ENCODE measurements around the gene DBX1. TPM values are rescaled to one million over a fixed set of nuclear protein-coding genes. Genes with fewer than 3 reads are reported as not detected.
"Not testable (repeated sequence)": the region's sequence is repeated elsewhere in the genome, so short reads cannot be mapped to it uniquely, and the experiment has no call there.

DBX1 gene, protein sequence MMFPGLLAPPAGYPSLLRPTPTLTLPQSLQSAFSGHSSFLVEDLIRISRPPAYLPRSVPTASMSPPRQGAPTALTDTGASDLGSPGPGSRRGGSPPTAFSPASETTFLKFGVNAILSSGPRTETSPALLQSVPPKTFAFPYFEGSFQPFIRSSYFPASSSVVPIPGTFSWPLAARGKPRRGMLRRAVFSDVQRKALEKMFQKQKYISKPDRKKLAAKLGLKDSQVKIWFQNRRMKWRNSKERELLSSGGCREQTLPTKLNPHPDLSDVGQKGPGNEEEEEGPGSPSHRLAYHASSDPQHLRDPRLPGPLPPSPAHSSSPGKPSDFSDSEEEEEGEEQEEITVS
- not detected in 2 replicates for total RNA-seq (2014; rRNA removed; shearing (Covaris generic))

DNA sequence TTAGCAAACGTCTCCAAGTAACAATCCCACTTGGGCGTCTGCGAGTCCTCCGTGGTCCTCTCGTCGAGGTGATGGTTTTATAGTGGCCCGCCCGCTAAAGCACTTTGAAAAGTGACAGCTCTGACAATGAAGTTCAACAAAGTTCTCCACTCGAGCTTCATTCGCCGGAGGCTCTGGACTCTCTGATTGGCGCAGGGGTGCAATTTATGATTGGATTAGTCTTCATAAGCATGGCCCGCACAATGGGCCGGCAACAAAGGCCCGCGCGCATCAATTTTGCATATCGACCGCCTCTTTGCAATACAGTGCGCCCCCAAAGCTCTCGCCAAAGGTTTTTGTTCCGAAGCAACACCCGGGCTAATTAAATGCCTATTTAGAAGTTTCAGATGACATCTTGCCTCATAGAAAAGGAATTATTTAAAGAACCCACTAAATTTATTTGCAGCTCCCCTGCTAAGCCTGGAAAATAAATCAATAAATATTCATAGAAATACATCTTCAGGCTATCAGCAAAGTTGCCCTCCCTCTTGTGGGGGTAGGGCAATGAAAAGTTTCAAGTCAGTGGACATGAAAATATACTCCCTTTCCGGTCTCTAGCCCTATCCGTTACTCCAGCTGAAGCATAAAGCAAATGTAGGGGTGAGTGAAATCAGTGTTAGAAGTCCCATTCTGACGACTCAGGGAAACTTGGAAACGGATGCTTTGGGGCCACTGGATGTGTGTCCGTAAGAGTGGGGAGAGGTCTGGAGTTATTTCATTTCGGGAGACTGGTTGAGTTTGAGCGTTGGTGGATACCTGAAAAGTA is at the start of gene DBX1:
Gene DBX1 (minus strand): TSS at position 51 of the 805 bp plus-strand sequence. CDS start 151 bp downstream, outside the sequence.
- DNase-seq (ENCODE audit: low read depth): no peak

DNA sequence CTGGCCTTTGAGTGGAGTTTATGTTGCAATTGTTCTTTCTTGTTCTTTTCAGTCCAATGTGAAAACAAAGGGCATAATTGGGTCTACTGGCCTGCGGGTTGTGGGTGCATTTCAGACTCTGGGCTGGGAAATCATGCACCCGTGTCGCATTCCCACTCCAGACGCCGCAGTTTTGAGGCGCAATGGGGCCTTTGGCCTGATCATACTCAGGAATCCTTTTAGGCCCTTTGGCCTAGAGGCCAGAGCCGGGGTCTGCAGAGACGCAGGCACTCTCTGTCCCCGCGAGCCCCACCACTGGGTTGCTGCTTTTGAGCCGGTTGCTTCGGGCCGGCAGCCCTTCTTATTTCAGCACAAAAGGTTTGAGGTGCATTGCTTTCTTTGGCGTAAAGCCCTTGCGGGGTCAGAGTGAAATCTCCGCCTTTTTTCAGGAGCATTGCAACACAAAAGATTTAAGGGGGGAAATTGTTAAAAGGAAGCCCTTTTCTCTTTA is 48.4 kb upstream of the DBX1 start:
- DNase-seq (ENCODE audit: low read depth): no peak

DNA sequence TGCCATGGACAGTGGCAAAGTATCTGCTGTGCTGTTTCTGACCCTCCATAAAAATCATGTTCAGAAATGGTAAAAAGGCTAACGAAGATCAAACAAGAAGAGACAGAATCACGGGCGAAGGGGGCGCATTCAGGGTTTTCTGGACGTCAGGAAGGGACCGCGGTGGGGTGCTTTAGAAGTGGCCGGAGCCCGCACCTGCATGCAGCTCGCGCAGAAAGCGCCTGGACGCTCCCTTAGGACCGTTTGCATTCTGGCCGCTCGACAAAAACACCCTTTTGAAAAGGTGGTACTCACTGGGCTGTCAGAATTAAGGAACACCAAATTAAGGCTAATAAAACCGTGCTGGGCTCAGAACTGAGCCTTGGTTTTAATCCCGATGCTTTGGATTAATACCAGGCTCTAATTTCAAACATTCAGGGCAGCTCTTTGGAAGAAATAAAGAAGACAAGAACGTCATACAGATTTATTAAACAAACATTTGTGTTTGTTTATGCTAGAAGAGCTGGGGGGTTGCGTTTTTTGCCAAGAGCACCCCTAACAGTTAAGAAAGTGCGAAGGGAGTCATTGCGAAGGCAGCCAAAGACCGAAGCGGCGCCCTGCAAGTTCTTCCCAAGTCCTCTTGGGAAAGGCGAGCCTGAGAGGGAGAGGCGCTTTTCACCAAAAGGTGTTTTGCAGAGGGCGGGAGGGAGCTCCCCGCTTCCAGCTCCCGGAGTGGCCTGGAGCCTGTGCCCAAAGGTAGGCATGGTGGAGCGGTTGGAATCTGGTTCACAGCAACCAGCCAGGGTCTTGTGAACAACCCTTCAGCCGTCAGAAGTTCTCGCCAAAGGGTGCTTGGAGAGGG is 47.7 kb upstream of the DBX1 start:
- no peak for DNase-seq (ENCODE audit: low read depth)

DNA sequence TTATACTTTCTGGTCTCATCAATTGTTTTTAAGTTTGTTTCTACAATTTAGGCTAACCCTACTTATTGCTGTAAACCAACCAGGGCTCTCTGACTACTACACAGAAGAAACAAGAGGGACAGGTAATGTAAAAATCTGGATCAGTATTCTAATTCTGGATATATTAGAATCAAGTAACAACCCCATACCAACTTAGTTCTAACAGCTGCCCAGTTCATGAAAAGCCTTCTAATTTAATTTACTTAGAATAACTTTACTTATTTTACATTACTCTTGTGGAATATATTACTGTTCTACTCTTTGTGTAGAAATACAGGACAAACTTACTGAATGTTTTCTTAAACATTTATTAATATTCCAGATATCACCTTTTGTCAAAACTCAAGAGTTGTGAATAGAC is 45.5 kb upstream of the DBX1 start:
- no peak for DNase-seq (ENCODE audit: low read depth)

DNA sequence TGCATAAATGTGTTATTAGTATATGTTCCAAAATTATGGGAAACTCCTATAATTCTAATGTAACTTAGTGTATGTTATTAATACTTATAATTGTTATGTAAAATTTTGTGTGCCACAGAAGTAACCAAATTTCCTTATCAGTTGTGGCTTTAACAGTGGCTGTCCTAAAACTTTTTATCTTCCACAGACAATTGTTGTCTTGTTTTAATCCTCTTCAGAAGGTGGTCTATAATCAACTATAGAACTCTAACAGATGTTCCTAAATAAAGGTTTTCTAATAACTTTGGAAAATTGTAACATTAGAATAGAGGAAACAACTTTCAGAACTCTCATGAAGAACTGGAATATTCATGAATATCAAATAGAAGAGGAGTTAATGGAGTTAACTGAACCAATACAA is 44.4 kb upstream of the DBX1 start:
- no peak for DNase-seq (ENCODE audit: low read depth)

DNA sequence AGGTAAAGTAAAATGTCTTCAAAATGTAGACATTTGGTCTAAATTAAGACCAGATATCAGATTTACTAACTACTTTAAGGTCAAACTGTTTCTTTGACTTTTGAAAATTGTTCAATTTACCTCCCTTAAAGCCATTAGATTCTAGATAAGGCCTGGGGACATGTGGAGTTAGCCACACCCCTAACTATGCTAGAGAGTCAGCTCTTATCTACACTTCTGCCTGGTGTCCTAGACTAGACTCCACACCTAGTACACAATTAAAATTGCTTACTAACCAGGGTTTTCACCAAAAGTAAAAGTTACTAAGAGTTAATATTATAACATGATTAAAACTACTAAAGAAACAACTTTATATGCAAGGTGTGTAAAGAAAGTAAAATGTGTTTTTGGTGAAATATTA is 43.6 kb upstream of the DBX1 start:
- DNase-seq (ENCODE audit: low read depth): no peak

DNA sequence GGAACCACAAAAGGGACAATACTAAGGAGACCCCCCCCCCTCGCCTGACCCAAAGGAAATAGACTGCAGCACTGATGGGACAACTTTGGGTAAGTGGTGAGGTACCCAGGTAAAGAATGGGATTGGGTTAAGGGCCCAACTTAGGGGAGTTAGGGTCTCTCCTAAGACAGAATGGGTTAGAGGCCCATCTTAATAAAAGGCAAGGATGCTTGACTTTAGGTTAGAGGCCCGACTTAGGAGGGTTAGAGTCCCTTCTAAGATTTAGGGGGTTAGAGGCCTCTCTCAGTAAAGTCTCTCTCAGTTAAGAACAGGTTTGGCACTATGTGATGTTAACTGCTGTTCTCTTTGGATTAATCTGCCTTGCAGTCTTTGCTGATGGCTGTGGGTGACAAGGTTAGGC is 41.0 kb upstream of the DBX1 start:
- DNase-seq (ENCODE audit: low read depth): no peak

DNA sequence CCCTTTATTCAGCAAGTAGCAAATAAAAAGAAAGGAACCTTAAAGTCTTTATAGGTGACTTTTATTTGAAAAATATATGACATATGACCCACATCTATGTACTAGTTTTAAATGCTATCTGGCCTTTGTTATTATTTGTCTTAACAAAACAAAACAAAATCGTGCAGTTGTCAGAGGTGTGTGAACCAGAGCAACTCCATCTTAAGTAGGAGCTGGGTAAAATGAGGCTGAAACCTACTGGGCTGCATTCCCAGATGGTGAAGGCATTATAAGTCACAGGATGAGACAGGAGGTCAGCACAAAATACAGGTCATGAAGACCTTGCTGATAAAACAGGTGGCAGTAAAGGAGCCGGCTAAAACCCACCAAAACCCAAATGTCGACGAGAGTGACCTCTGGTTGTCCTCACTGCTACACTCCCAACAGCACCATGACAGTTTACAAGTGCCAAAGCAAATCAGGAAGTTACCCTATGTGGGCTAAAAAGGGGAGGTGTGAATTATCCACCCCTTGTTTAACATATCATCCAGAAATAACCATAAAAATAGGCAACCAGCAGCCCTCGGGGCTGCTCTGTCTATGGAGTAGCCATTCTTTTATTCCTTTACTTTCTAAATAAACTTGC is 40.2 kb upstream of the DBX1 start:
- DNase-seq (ENCODE audit: low read depth): not testable (repeated sequence)

DNA sequence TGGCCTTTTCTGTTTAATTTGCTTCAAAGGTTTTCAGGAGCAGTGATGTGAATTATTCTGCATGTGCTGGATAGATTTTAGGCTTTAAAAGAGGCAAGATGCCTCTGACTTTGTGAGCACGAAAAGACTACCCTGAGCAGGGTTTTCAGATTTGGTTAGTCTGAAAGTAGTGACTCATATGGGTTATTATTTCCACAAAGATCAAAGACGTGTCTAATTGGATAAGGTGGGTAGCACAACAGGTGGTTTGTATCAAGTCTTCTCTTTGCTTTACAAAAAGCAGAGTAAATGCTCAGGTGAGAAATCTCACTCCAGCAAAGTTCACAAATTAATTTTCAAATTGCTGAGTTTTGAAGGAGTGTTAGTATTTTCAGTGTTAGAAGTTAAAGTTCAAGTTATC is 37.6 kb upstream of the DBX1 start:
- DNase-seq (ENCODE audit: low read depth): no peak

DNA sequence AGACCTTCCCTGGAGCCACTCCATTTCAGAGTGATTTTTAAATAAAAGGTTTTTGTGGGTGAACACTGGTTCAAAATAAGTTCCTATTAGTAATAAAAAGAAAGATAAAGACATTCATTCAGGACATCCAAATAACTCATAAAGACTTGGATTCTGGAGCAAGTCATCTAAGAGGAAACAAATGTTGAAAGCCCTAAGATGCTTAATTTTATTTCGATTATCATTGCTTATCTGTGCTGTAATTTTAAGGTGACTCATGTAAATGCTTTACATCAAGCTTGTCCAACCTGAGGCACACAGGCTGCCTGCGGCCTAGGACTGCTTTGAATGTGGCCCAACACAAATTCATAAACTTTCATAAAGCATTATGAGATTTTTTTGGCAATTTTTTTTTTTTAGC is 34.2 kb upstream of the DBX1 start:
- no peak for DNase-seq (ENCODE audit: low read depth)

DNA sequence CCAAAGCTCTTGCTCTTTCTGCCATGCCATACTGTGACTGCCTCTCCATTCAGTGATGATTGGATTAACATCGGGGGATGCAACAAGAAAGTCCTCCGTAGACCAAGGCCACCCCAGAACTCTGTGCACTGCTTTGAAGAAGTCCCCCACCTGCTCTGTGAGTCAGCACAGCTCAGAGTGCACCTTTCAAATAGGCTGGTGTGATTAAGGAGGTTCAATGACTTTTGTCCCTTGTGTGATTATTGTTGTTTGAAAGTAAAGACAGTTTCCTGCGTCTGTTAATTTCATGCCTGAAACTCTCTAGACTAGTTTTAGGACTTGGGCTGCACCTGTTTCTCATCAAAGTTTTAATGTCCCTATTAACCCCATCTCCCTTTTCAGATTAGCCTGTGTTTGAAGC is 33.0 kb upstream of the DBX1 start:
- DNase-seq (ENCODE audit: low read depth): no peak

DNA sequence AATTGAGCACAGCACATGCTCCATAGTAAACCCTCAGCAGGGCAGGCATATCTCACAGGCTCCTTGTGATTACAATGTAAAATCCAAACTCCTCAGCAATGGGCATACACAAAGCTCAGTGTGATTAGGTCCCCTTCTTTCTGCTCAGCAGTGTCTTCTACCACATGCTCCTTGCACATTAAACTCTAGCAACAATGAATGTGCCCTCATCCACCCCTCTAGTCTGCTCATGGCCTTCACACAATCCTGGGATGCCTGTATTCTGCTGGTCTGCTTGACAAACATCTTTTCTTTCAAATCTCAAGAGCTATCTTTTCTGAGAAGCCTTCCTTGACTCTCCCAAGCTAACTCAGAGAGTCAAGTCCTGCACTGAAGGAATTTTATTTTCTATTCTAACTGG is 32.4 kb upstream of the DBX1 start:
- no peak for DNase-seq (ENCODE audit: low read depth)

DNA sequence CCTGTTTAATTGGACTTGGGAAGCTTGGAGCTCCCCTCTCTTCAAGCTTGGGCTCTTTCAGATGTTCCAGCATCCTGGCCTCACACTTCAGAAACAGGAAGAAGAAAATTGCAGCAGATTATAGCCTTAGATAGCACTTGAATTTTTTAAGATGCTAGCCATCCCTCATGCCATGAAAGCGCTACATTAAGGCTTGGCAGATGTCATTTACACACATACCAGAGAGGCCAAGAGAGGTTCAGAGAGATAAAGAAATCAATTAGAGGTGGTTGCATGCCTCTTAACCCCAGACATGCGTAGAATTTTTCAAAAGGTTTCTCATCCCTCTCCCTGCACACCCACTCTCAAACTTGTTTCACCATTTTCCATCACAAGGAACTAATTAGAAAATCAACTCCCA is 31.9 kb upstream of the DBX1 start:
- DNase-seq (ENCODE audit: low read depth): no peak

DNA sequence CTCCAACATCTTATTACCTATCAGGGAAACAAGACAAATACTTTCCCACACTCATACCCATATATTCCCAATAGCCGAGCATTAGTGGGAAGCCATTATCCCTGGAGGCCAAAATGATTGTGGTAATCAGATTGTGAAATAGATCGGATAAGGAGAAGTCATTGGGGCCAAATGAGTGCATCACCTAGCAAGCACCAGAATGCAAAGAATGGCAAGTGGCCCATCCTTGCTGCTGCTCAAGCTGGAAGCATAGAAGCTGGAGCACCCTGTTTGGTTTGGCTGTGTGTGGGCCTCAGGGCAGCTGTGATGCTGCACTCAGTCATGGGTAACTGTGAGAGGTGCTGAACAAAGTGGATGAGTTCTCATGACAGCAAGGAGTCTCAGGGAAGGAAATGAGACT is 18.7 kb upstream of the DBX1 start:
- no peak for DNase-seq (ENCODE audit: low read depth)

DNA sequence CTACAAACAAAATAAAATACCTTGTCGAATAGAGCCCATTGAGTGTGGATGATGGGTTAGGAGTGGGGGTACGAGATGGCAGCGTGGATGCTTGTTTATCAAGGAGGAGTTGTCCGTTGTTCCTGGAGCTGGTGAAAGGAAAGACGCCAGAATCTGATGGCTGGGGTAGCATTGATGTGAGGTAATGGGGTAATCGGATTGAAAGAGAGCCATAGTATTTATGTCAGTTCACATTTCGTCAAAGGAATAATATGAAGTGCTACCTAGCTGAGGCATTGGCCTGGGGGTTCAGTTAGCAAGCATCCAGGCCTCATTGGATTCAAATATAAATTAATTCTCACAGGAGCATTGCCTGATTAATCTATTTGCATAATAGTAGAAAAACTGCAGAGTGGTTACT is 16.9 kb upstream of the DBX1 start:
- DNase-seq (ENCODE audit: low read depth): no peak

DNA sequence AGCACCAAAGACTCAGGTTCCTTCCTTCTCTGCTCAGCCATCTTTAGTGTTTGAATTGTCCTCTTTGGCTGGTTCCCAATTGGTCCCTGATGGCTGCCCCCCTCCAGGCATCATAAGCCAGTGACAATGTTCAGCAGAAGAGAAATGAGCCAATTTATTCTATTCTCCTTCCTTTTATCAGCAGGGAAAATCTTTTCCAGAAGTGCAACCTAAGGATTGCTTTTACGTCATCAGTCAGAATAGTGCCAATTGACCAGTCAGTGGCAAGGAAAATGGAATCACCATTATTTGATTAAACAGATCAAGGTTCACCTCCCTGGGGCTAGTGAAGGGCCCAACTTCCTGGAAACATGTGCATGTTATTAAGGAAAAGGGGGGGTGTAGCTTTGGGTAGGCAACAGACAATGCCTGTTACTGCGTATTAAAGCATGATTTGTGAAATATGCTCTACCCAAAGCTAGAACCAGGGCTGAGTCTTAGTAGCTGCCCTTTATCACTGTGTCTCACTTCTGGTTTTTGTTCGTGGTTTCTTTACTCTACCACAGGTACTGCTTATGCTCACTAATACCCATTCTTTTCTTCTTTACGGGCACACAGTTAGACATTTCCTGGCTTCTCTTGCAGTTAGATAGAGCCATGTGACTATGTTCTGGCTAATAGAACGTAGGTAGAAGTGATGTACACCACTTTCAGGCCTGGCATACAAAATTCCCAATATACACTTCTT is 12.6 kb upstream of the DBX1 start:
- no peak for DNase-seq (ENCODE audit: low read depth)

DNA sequence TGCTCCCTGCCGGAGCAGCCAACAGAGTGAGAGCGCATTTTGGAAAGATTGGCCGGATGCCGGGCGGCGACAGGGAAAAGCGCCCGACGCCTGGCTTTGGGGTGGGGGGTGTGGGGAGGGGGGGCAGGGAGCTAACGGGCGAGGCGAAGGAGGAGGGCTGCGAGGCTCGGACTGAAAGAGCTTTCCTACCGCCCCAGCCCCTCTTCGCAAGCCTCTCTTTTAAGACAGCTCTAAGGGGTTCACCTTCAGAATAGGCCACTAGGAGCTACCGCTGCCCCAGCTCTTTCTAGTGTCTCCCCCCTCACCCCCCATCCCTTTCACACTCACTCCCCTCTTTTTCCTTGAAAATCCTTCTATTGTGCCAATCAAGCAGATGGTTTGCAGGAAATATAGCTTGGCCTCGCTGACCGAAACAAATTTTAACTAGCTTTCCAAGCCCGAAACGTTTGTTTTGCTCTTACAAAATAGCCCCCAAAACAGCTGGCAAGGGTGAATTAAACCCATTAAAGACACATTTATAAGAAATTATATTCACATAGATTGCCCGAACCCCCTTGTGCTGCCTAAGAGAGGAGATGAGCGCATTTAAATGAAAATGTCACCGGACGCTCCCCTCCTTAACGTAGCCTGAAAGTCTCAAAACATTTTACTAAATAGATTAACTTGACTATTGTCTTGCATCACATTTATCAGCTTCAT is 3.7 kb upstream of the DBX1 start:
- DNase-seq (ENCODE audit: low read depth): no peak

DNA sequence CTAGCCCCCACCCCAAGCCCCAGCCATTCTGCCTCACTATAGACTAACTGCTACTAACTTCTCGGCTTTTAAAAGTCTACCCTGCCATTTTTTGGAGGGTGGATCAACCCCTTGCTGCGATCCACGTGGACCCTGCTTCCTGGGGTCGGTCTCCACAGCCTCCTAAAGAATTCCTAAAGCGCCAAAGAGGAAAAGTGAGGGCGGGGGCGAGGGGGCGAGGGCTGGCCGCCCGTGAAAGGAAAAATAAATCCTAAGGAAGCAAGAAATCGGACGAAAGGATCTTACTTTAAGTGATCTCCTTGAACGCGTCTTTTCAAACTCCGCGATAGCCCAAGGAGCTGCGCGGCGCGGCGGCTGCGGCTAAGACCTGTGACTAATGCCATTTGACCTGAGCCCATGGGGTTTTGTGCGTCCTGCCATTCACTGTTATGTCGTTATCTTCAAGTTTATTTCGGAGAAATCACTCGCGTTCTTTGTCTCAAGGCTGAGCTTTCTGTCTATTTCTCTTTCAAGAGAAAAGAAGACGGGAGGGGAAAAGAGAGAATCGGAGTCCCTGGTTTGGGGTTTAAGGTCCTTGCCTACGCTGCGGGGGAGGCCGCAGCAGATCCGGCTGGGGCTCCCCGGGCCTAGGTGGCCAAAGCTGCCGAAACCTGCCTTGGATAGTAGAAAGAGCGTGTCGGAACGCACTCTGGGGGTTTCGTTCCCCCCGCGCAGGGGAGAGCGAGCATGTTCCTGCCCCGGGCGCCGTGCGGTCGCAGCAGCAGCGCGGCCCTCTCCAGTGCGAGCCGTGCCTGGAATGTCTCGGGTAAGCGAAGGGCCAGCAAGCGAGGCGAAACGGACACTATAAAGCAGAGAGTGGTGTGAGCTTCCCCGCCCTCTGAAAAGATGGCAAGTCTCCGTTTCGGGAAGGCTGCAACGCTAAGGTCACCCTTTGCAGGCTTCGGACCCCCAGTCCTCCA is 2.8 kb upstream of the DBX1 start:
- DNase-seq (ENCODE audit: low read depth): peak; percentile 66

Measured in M059J (cell line).